ENCODE data around the gene ARHGAP10. TPM values are rescaled to one million over a fixed set of nuclear protein-coding genes. Genes with fewer than 3 reads are reported as not detected.
"Not testable (repeated sequence)": the region's sequence is repeated elsewhere in the genome, so short reads cannot be mapped to it uniquely, and the experiment has no call there.

ARHGAP10 gene
- total RNA-seq, 1 donor, result 4.8 TPM

GRCh38 chr4:147791865-147792264 lies 60.0 kb downstream of the ARHGAP10 start:
- DNase-seq (ENCODE audit: low read depth in 2 of 3, low spot score in 2 of 3), result no peak

GRCh38 chr4:147793569-147794313 lies 61.9 kb downstream of the ARHGAP10 start:
- DNase-seq (ENCODE audit: low read depth in 2 of 3, low spot score in 2 of 3), result no peak

DNA sequence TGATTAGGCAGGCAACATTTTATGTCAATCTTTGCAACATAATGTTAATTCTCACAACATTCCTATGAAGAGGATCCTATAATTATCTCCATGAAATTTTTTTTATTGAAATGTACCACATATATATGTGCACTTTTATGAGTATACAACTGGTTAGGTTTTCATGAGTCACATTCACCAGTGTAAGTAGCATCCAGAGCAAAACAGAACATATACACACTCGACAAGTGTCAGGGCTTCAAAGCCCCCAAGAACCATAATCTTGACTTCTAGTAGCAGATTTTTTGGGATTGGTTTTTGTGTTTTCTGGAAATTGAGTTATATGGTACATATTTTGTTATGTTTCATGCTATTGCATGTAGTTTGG lies 62.4 kb downstream of the ARHGAP10 start:
- no peak for DNase-seq (ENCODE audit: low read depth in 2 of 3, low spot score in 2 of 3)

- DNase-seq (ENCODE audit: low read depth in 2 of 3, low spot score in 2 of 3), result peak in 1 of 3 donors; percentile 53
Measured at GRCh38 chr4:147794787-147795413, 63.0 kb downstream of the ARHGAP10 start.

GRCh38 chr4:147799057-147799456 lies 67.2 kb downstream of the ARHGAP10 start:
- not testable (repeated sequence) for DNase-seq (ENCODE audit: low read depth in 2 of 3, low spot score in 2 of 3)

DNA sequence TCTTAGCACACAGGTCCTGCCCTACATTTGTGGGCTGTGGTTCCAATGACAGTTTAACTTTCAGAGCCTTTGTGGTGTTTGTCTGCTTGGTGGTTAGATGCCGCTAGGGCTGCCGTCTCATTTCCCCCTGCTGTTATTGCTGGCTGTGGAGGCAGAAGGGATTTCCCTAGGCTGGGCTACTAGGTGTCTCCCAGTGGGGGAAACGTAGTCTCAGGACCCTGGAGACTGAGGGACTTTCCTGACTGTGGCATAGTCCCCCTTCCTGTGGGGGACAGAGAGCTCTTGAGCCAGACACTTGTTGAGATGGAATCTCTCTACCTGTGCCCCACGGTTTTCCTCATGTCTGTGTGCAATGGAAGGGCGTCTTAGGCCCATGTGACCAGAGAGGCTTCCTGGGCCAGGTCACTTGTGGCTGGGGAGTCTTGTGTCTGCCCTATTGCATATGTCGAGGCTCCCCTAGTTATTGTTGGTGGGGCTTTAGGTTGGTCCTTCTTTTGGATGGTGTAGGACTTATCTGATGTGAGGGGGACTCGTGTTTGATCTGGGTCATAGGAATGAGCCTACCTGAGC lies 68.2 kb downstream of the ARHGAP10 start:
- peak; percentile 13 to 91 (median 90) for DNase-seq (ENCODE audit: low read depth in 2 of 3, low spot score in 2 of 3)

- no peak for DNase-seq (ENCODE audit: low read depth in 2 of 3, low spot score in 2 of 3)
Measured at GRCh38 chr4:147801820-147802219, 69.9 kb downstream of the ARHGAP10 start.

DNA sequence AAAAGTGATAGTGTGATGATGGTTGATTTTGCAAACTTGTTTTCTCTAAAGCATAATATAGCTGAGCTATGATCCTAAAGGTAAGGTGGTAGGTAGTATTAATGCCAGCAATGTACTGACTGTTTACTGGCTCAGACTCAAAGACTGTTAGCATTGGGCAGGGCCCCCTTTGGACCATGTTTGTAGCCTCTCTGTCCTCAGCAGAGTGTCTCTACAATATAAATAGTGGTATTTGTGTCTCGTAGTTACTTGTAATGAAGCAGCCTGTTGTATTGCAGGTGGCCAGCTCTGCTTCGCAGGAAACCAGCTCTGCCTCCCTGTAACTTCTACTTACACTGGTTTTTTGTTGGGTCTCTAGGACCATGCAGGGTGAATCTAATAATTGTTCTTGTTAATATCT lies 70.5 kb downstream of the ARHGAP10 start:
- no peak for DNase-seq (ENCODE audit: low read depth in 2 of 3, low spot score in 2 of 3)

- DNase-seq (ENCODE audit: low read depth in 2 of 3, low spot score in 2 of 3), result no peak
Measured at GRCh38 chr4:147805946-147806345, 74.1 kb downstream of the ARHGAP10 start.

DNA sequence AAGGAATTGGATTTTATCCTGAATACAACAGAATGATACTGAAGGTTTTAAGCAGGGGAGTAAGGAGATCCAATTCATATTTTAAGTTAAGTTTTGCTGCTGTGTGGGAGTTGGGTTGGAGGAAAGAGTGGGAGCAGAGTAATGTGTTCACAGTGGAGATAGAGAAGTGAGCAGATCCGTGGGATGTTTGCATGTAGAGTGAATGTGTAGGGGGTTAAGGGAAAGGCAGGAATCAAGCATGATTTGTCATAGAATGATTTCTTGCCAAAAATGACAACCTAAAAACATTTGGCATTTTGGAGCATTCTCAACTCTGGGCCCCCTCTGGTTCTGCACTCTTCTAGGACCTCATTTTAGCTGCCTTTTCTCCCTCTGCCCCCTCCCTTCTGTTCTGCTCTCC lies 76.6 kb downstream of the ARHGAP10 start:
- no peak for DNase-seq (ENCODE audit: low read depth in 2 of 3, low spot score in 2 of 3)

DNA sequence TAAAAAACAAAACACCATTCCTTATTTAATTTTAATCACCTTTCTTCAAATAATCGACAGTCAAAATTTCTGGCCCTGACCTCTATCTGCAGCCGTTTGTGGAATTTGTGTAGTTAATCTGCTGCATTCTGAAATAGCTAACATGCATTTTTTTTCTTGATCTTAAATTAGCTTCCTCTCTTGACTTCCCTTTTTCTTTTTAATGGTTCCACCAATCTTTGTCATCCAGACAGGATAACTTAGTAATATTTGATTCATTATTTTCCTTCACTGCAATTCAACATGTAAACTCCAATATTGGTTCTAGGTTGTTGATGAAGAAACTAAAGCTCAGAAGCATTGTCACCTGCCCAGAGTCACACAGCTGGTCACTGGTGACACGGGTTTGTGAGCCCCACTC lies 77.3 kb downstream of the ARHGAP10 start:
- peak in 1 of 3 donors; percentile 69 for DNase-seq (ENCODE audit: low read depth in 2 of 3, low spot score in 2 of 3)

- DNase-seq (ENCODE audit: low read depth in 2 of 3, low spot score in 2 of 3), result no peak
Measured at GRCh38 chr4:147811878-147812277, 80.0 kb downstream of the ARHGAP10 start.

DNA sequence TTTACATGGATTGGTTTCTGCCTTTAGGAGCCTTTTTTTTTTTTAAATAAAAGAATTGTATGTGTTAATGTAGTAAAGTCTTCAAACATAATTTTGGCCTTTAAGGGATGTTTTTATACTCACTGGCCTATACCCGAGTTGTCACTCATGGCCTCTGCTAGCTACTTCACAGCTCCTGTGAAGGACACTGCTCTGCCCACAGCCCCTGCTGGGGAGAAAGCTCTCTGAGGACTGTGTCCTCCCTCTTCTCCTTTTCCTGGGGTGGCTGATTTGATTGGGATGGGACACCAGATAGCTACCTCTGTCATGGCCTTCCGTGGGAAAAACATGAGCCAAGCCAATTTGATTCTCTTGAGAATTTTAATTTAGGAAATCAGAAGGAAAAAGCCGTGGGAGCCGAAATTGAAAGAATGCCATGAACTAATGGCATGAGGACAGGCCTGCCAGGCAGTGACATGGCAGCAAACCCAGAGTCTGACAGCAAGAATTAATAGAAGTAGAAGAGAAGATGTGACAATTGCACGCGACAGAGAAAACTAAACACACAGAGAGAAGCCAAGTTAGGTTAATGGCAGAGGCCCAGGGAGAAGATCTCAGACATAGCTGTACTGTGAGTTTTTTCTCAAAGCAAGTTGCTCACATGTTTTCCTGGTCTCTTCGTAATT lies 81.4 kb downstream of the ARHGAP10 start:
- no peak for DNase-seq (ENCODE audit: low read depth in 2 of 3, low spot score in 2 of 3)

GRCh38 chr4:147813973-147814372 lies 82.1 kb downstream of the ARHGAP10 start:
- DNase-seq (ENCODE audit: low read depth in 2 of 3, low spot score in 2 of 3), result peak in 1 of 3 donors; percentile 24

- DNase-seq (ENCODE audit: low read depth in 2 of 3, low spot score in 2 of 3), result no peak
Measured at GRCh38 chr4:147814376-147814775, 82.5 kb downstream of the ARHGAP10 start.

GRCh38 chr4:147815741-147816140 lies 83.9 kb downstream of the ARHGAP10 start:
- DNase-seq (ENCODE audit: low read depth in 2 of 3, low spot score in 2 of 3), result peak in 1 of 3 donors; percentile 33

- no peak for DNase-seq (ENCODE audit: low read depth in 2 of 3, low spot score in 2 of 3)
Measured at GRCh38 chr4:147816382-147817254, 84.7 kb downstream of the ARHGAP10 start.

DNA sequence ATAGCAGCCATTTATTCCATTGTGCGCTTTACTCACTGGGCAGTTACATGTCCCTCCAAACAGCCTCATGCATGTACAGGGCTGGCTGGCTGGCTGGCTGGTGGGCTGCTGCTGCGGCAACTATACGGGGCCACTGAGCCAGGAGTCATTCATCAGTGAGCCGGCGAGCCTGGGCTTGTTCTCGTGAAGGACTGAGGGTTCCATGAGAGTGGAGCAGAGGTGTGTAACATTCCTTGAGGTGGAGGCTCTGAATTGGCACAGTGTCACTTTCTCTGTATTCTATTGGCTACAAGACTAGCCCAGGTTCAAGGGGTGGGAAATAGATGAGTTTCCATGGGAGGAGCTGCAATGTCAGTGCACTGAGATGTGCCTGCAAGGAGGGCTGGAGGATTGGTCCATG lies 89.1 kb downstream of the ARHGAP10 start:
- no peak for DNase-seq (ENCODE audit: low read depth in 2 of 3, low spot score in 2 of 3)

GRCh38 chr4:147821555-147821954 lies 89.7 kb downstream of the ARHGAP10 start:
- DNase-seq (ENCODE audit: low read depth in 2 of 3, low spot score in 2 of 3), result no peak

- DNase-seq (ENCODE audit: low read depth in 2 of 3, low spot score in 2 of 3), result no peak
Measured at GRCh38 chr4:147822128-147822527, 90.2 kb downstream of the ARHGAP10 start.

DNA sequence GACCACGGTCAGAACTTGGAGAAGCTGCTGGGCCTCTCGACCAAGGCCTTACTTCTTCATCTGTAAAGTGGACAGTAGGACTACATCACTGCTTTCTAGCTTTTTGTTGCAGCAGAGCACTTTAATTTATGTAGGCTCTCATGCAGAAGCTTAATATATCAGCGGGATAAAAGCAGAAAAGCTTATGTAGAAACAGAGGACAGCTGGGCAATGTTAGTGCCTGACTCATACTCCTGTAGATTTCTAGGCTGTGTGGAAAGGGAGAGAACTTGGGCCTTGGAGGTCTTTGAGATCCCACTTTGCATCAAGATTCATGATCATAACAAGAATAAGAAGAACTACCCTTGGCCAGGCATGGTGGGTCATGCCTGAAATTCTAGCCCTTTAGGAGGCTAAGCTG lies 91.2 kb downstream of the ARHGAP10 start:
- no peak for DNase-seq (ENCODE audit: low read depth in 2 of 3, low spot score in 2 of 3)

Data from hematopoietic multipotent progenitor cell (in vitro differentiated cells).